ENCODE data around the gene ZIM2. TPM values are rescaled to one million over a fixed set of nuclear protein-coding genes. Genes with fewer than 3 reads are reported as not detected.
"Not testable (repeated sequence)": the region's sequence is repeated elsewhere in the genome, so short reads cannot be mapped to it uniquely, and the experiment has no call there.

The ZIM2 gene
- total RNA-seq, 2 donors from 2014 or later = not detected

DNA sequence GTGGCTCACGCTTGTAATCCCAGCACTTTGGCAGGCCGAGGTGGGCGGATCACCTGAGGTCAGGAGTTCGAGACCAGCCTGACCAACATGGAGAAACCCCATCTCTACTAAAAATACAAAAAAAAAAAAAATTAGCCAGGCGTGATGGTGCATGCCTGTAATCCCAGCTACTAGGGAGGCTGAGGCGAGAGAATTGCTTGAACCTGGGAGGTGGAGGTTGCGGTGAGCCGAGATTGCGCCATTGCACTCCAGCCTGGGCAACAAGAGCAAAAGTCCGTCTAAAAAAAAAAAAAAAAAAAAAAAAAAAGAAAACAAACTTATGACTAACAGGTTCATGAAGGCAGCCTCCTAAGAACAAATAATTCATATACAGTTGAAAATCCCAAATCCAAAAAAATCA is 19.9 kb upstream of the ZIM2 start:
- Mint-ChIP-seq H3K9me3 (peaks cover 30% of the 10 kb centered on the region), H3K36me3 (peaks cover 18% of the 10 kb centered on the region)
- not testable (repeated sequence) for H3K27ac Mint-ChIP-seq; DNase-seq (ENCODE audit: low spot score); H3K4me1 Mint-ChIP-seq (ENCODE audit: low read depth in 2 of 2); ATAC-seq; H3K4me3 Mint-ChIP-seq; H3K27me3 Mint-ChIP-seq

DNA sequence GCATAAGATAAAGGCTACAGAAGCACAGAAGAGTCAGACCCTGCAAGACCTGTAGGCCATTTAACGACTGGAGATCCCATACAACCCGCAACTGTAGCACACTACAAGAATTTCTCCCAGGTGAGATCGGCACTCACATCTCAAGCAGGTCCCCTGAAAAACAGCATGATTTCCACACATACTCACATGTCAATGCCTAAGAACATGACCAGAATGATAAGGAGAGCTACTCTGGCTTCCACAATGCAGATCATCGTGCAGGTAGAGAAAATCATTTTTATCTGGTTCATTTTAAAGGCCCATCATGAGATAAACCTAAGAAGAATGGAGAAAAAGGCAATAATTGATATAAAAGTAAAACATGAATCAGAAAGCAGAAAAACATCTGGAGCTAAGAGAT is 17.5 kb upstream of the ZIM2 start:
- no peak overlapping the region for H3K4me3 Mint-ChIP-seq
- ATAC-seq = no peak
- H3K4me1 Mint-ChIP-seq (ENCODE audit: low read depth in 2 of 2) = no peaks in the 10 kb centered on the region
- H3K27ac Mint-ChIP-seq = no peak overlapping the region
- H3K36me3 Mint-ChIP-seq = peaks cover 7% of the 10 kb centered on the region
- H3K27me3 Mint-ChIP-seq = no peaks in the 10 kb centered on the region
- H3K9me3 Mint-ChIP-seq = peaks cover 24% of the 10 kb centered on the region
- DNase-seq (ENCODE audit: low spot score) = no peak

- no peaks in the 10 kb centered on the region for H3K4me1 Mint-ChIP-seq (ENCODE audit: low read depth in 2 of 2)
- ATAC-seq = no peak
- H3K9me3 Mint-ChIP-seq = peaks cover 28% of the 10 kb centered on the region
Observed at GRCh38 chr19:56856822-56857221, 16.3 kb upstream of the ZIM2 start.

DNA sequence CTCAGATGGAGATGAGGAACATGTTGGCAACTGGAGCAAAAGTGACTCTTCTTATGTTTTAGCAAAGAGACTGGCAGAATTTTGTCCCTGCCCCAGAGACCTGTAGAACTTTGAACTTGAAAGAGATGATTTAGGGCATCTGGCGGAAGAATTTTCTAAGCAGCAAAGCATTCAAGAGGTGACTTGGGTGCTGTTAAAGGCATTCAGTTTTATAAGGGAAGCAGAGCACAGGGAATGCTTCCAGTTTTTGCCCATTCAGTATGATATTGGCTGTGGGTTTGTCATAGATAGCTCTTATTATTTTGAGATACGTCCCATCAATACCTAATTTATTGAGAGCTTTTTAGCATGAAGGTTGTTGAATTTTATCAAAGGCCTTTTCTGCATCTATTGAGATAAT is 11.8 kb upstream of the ZIM2 start:
- Mint-ChIP-seq H3K36me3 (peaks cover 15% of the 10 kb centered on the region), H3K9me3 (peaks cover 22% of the 10 kb centered on the region)
- H3K27me3 Mint-ChIP-seq; DNase-seq (ENCODE audit: low spot score); H3K4me3 Mint-ChIP-seq; ATAC-seq; H3K4me1 Mint-ChIP-seq (ENCODE audit: low read depth in 2 of 2); H3K27ac Mint-ChIP-seq: not testable (repeated sequence)

More at GRCh38 chr19:56856822-56857221, 16.3 kb upstream of the ZIM2 start:
- no peak overlapping the region for H3K4me3 Mint-ChIP-seq
- DNase-seq (ENCODE audit: low spot score) = no peak
- peaks cover 11% of the 10 kb centered on the region for H3K36me3 Mint-ChIP-seq
- no peak overlapping the region for H3K27ac Mint-ChIP-seq
- no peaks in the 10 kb centered on the region for H3K27me3 Mint-ChIP-seq

DNA sequence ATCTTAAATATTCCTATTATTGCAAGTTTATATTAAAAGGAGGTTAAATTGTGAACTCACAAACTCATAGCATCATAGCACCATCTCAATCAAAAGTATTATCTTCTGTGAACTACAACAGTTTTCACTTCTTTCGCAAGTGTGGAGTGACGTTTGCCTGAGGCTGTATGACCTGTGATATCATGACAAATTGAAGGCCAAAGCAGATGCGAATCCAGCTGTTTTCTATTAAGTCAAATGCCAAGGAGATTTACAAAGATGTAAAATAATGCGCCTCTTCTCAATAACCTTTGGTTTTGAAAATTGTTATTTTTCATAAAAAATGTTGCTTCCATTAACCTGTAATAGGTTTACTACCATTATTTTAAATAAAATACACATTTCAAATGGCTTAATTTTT is 7.6 kb upstream of the ZIM2 start:
- Mint-ChIP-seq H3K36me3 (peaks cover 15% of the 10 kb centered on the region), H3K4me3 (no peak overlapping the region), H3K27ac (no peak overlapping the region), H3K4me1 (ENCODE audit: low read depth in 2 of 2) (no peaks in the 10 kb centered on the region), H3K27me3 (no peaks in the 10 kb centered on the region), H3K9me3 (peaks cover 15% of the 10 kb centered on the region)
- DNase-seq (ENCODE audit: low spot score) = no peak
- ATAC-seq = no peak

GRCh38 chr19:56842412-56842811 is 1.9 kb upstream of the ZIM2 start:
- ATAC-seq = no peak
- H3K4me1 Mint-ChIP-seq (ENCODE audit: low read depth in 2 of 2) = peaks cover 0 to 5% of the 10 kb centered on the region in 2 donors
- no peak overlapping the region for H3K27ac Mint-ChIP-seq
- no peak overlapping the region for H3K4me3 Mint-ChIP-seq
- peaks cover 8% of the 10 kb centered on the region for H3K9me3 Mint-ChIP-seq
- DNase-seq (ENCODE audit: low spot score) = no peak
- peaks cover 0 to 4% of the 10 kb centered on the region in 2 donors for H3K27me3 Mint-ChIP-seq
- peaks cover 13% of the 10 kb centered on the region for H3K36me3 Mint-ChIP-seq

GRCh38 chr19:56841193-56841543 is 642 bp upstream of the ZIM2 start:
- Mint-ChIP-seq H3K27ac (no peak overlapping the region), H3K36me3 (peaks cover 15% of the 10 kb centered on the region), H3K9me3 (peaks cover 5% of the 10 kb centered on the region), H3K27me3 (peaks cover 0 to 4% of the 10 kb centered on the region in 2 donors), H3K4me1 (ENCODE audit: low read depth in 2 of 2) (peaks cover 0 to 5% of the 10 kb centered on the region in 2 donors), H3K4me3 (no peak overlapping the region)
- DNase-seq (ENCODE audit: low spot score) (no peak), ATAC-seq (no peak)

GRCh38 chr19:56839652-56840450 is 675 bp downstream of the ZIM2 start:
- Mint-ChIP-seq H3K27ac (no peak overlapping the region), H3K9me3 (peaks cover 15% of the 10 kb centered on the region), H3K36me3 (peaks cover 26% of the 10 kb centered on the region), H3K4me1 (ENCODE audit: low read depth in 2 of 2) (peaks cover 0 to 5% of the 10 kb centered on the region in 2 donors), H3K4me3 (no peak overlapping the region), H3K27me3 (peaks cover 0 to 4% of the 10 kb centered on the region in 2 donors)
- DNase-seq (ENCODE audit: low spot score) = no peak
- ATAC-seq = no peak

DNA sequence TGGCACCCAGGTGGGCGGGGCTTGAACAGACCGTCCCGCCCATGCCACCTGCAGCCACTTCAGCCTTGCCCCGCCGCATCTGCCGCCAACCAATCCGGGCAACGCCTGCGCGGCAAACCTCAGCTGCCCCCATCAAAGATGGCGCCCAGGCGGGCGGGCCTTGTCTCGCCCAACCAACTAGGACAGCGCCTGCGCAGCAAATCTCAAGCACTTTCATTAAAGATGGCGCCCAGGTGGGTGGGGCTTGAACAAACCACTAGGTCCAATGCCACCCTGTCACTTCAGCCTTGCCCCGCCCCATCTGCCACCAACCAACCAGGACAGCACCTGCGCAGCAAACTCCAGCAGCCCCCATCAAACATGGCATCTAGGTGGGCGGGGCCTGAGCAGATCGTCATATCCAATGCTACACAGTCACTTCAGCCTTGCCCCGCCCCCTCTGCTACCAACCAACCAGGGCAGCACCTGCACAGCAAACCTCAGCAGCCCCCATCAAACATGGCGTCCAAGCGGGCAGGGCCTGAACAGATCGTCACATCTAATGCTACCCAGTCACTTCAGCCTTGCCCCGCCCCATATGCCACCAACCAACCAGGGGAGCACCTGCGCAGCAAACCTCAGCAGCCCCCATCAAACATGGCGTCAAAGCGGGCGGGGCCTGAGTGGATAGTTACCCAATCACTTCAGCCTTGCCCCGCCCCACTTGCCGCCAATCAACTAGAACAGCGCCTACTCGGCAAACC is 1.4 kb downstream of the ZIM2 start:
- DNase-seq (ENCODE audit: low spot score) = no peak
- peaks cover 26% of the 10 kb centered on the region for H3K36me3 Mint-ChIP-seq

GRCh38 chr19:56838024-56838908 is 2.3 kb downstream of the ZIM2 start:
- Mint-ChIP-seq H3K27me3 (peaks cover 0 to 4% of the 10 kb centered on the region in 2 donors), H3K4me1 (ENCODE audit: low read depth in 2 of 2) (peaks cover 0 to 5% of the 10 kb centered on the region in 2 donors), H3K27ac (no peak overlapping the region), H3K9me3 (peaks cover 21% of the 10 kb centered on the region), H3K4me3 (no peak overlapping the region), H3K36me3 (peaks cover 26% of the 10 kb centered on the region)
- ATAC-seq (peak in 1 of 2 donors; percentile 34), DNase-seq (ENCODE audit: low spot score) (no peak)

More for the DNA sequence above, 1.4 kb downstream of the ZIM2 start:
- no peak overlapping the region for H3K4me3 Mint-ChIP-seq
- ATAC-seq = peak; percentile 6 to 11
- peaks cover 19% of the 10 kb centered on the region for H3K9me3 Mint-ChIP-seq
- no peak overlapping the region for H3K27ac Mint-ChIP-seq
- H3K4me1 Mint-ChIP-seq (ENCODE audit: low read depth in 2 of 2) = peaks cover 0 to 5% of the 10 kb centered on the region in 2 donors
- H3K27me3 Mint-ChIP-seq = peaks cover 0 to 4% of the 10 kb centered on the region in 2 donors

DNA sequence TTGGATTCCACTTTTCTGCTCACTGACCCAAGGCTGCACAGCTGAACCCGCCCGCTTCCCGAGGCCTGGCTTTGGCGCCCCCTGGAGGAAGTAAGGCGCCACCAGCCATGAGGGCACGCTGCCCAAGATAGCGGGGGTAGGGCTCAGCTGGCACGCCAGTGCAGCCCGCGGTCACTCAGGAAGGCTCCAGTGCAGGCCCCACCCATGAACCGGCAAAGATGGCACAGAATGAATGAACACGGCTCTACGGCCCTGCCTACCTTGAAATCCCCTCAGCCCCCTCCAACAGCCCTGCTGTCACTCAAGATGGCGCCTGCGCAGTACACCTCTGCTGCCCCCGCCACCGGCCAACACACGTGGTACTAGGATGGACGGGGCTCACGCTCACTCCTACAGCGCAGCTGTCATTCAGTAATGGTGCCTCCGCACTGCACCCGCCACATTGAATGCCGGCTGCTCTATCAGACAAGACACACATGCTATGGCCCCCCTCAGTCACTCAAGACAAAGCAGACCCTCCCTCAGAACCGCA is 3.0 kb downstream of the ZIM2 start:
- no peak for ATAC-seq
- Mint-ChIP-seq H3K36me3 (peaks cover 26% of the 10 kb centered on the region), H3K4me3 (no peak overlapping the region), H3K27ac (no peak overlapping the region), H3K4me1 (ENCODE audit: low read depth in 2 of 2) (peaks cover 0 to 5% of the 10 kb centered on the region in 2 donors), H3K9me3 (peaks cover 22% of the 10 kb centered on the region), H3K27me3 (peaks cover 0 to 4% of the 10 kb centered on the region in 2 donors)
- no peak for DNase-seq (ENCODE audit: low spot score)

- ATAC-seq = no peak
- H3K27ac Mint-ChIP-seq = no peak overlapping the region
- no peak for DNase-seq (ENCODE audit: low spot score)
- H3K9me3 Mint-ChIP-seq = peaks cover 26% of the 10 kb centered on the region
- peaks cover 26% of the 10 kb centered on the region for H3K36me3 Mint-ChIP-seq
- H3K4me1 Mint-ChIP-seq (ENCODE audit: low read depth in 2 of 2) = peaks cover 0 to 5% of the 10 kb centered on the region in 2 donors
- peaks cover 0 to 4% of the 10 kb centered on the region in 2 donors for H3K27me3 Mint-ChIP-seq
- H3K4me3 Mint-ChIP-seq = no peak overlapping the region
Observed at GRCh38 chr19:56837004-56837403, 3.5 kb downstream of the ZIM2 start.

DNA sequence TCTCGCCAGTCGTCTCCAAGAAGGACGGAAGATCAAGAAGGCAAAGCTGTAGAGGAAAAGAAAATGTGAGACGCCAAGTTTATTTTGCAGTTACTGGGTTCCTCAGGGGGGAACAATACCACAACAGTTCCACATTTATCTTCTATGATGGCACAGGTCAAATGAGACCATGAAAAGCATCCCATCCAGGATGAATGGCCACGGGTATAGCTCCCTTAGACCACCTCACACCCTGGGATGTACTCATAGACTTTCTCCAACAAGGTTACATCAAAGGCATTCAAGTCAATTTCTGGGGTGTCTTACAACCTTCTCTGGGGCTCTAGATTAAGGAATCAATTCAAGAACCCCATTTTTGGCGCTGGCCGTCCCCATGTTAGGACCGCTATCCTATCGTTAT is 4.5 kb downstream of the ZIM2 start:
- Mint-ChIP-seq H3K27me3 (peaks cover 0 to 3% of the 10 kb centered on the region in 2 donors), H3K9me3 (peaks cover 24% of the 10 kb centered on the region), H3K27ac (no peak overlapping the region), H3K36me3 (peaks cover 24% of the 10 kb centered on the region), H3K4me3 (no peak overlapping the region), H3K4me1 (ENCODE audit: low read depth in 2 of 2) (peaks cover 0 to 5% of the 10 kb centered on the region in 2 donors)
- ATAC-seq = no peak
- no peak for DNase-seq (ENCODE audit: low spot score)

All from natural killer cell treated with Interleukin-12 subunit alpha and Interleukin-12 subunit beta and Interleukin-15 and Interleukin-18, amount 100 ng/mL, for 72 hours (primary cell).